Upper lobe of left lung (tissue), 6 donors: ENCODE measurements around the gene GPR158. TPM values are rescaled to one million over a fixed set of nuclear protein-coding genes. Genes with fewer than 3 reads are reported as not detected.
"Not testable (repeated sequence)": the region's sequence is repeated elsewhere in the genome, so short reads cannot be mapped to it uniquely, and the experiment has no call there.

Experiments used
- ATAC-seq, 2 donors: fragments of 200-7000 bp; cut with Tn5 transposase; one replicate each; pipeline ENCODE4 v1.9.1; 2022; ENCODE audit warnings: mild to moderate bottlenecking in 2 of 2, moderate library complexity in 2 of 2; ENCODE audit not compliant: low FRiP score in 2 of 2
- DNase-seq, 2 donors: peaks; one replicate each; pipeline ENCODE4 v3.0.0-alpha.2; 2019 to 2020
- H3K27ac ChIP-seq, 4 donors: fragments of 200-600 bp; sonication (generic); one replicate each; pipeline ENCODE4 v1.5.1; 2016 to 2019
- H3K27me3 ChIP-seq, 4 donors: fragments of 200-600 bp; sonication (generic); one replicate each; pipeline ENCODE4 v1.5.1; 2017 to 2019
- H3K36me3 ChIP-seq, 4 donors: fragments of 200-600 bp; sonication (generic); one replicate each; pipeline ENCODE4 v1.5.1; 2016 to 2019
- H3K4me1 ChIP-seq, 4 donors: fragments of 200-600 bp; sonication (generic); one replicate each; pipeline ENCODE4 v1.5.1; 2018 to 2019
- H3K4me3 ChIP-seq, 4 donors: fragments of 200-600 bp; sonication (generic); one replicate each; pipeline ENCODE4 v1.5.1; 2017 to 2019; ENCODE audit warnings: mild to moderate bottlenecking in 2 of 4, moderate library complexity in 1 of 4
- H3K9me3 ChIP-seq, 4 donors: fragments of 200-600 bp; sonication (generic); one replicate each; pipeline ENCODE4 v1.5.1; 2018 to 2019
- CTCF ChIP-seq, 6 experiments: fragments of 450-650 bp in 4 of 6; fragments of 200-600 bp in 2 of 6; sonication (generic) in 2 of 6; IDR thresholded peaks; one replicate each; pipeline ENCODE4 v1.5.1; 2016 to 2019; ENCODE audit warnings: antibody characterized with exemption in 6 of 6
- EP300 ChIP-seq, 4 donors: sonication (generic); formaldehyde crosslinking; IDR thresholded peaks; one replicate each; pipeline ENCODE4 v1.5.1; 2017; ENCODE audit warnings: antibody characterized with exemption in 4 of 4, control low read depth in 2 of 4
- POLR2A ChIP-seq, 4 donors: fragments of 450-650 bp; IDR thresholded peaks; one replicate each; pipeline ENCODE4 v1.5.1; 2016 to 2017; ENCODE audit warnings: antibody characterized with exemption in 4 of 4, mild to moderate bottlenecking in 2 of 4
- POLR2AphosphoS5 ChIP-seq, 2 donors: sonication (generic); formaldehyde crosslinking; IDR thresholded peaks; one replicate each; pipeline ENCODE4 v1.5.1; 2017; ENCODE audit warnings: antibody characterized with exemption in 2 of 2
- WGBS, 2 donors: methylation state at CpG; one replicate each; pipeline ENCODE4 v1.1.5; 2017 to 2018; 5-methylcytosine and 5-hydroxymethylcytosine counted together
- total RNA-seq, 6 donors: library from RNA; depleted of rRNA in 4 of 6; stranded (reverse); fragments of >200 nt in 4 of 6; gene quantifications; one replicate each; pipeline versions ENCODE4 v1.1.0 to v1.2.1, GENCODE V29; 2016 to 2021
- donor health status: DM: no; HTN: no; CAD: no; lungs with moderate emphysema.
- donor health status: DM: no; HTN: yes; CAD: no; lungs with severe emphysema.

The GPR158 gene
- total RNA-seq, 6 donors from 2014 or later, result 0.03 to 0.09 TPM; not detected in 4

- WGBS, 2 donors, result 74% methylated on average over 3 of the region's 3 CpGs
- no peak for ATAC-seq
- TF ChIP-seq CTCF (IDR thresholded peaks at IDR 0.05) (no peak), POLR2A (IDR thresholded peaks at IDR 0.05) (no peak), POLR2AphosphoS5 (IDR thresholded peaks at IDR 0.05) (no peak)
- H3K27me3 ChIP-seq, result no peaks in the 10 kb centered on the region
- no peak overlapping the region for H3K27ac ChIP-seq
- no peaks in the 10 kb centered on the region for H3K36me3 ChIP-seq
- DNase-seq, result no peak
- H3K4me3 ChIP-seq, result no peak overlapping the region
- H3K9me3 ChIP-seq, result no peaks in the 10 kb centered on the region
- H3K4me1 ChIP-seq, result no peaks in the 10 kb centered on the region
These were observed 17.2 kb upstream of the GPR158 start for GRCh38 chr10:25157650-25158049.

- no peak for DNase-seq
- H3K9me3 ChIP-seq, result no peaks in the 10 kb centered on the region
- no peaks in the 10 kb centered on the region for H3K36me3 ChIP-seq
- ATAC-seq, result no peak
- H3K27ac ChIP-seq, result no peak overlapping the region
- H3K27me3 ChIP-seq, result no peaks in the 10 kb centered on the region
- TF ChIP-seq CTCF (IDR thresholded peaks at IDR 0.05), result no peak
- WGBS, 2 donors, result 83 to 86% methylated on average over 2 of the region's 2 CpGs
- H3K4me3 ChIP-seq, result no peak overlapping the region
- no peaks in the 10 kb centered on the region for H3K4me1 ChIP-seq
These were observed 15.2 kb upstream of the GPR158 start for GRCh38 chr10:25159591-25159990.

GRCh38 chr10:25162391-25162790 lies 12.4 kb upstream of the GPR158 start:
- WGBS, 2 donors, result 51 to 58% methylated on average over 2 of the region's 2 CpGs
- Histone ChIP-seq H3K27me3 (no peaks in the 10 kb centered on the region), H3K27ac (no peak overlapping the region), H3K4me1 (no peaks in the 10 kb centered on the region), H3K9me3 (no peaks in the 10 kb centered on the region), H3K4me3 (no peak overlapping the region), H3K36me3 (no peaks in the 10 kb centered on the region)
- ATAC-seq (no peak), DNase-seq (no peak)
- no peak for TF ChIP-seq POLR2AphosphoS5 (IDR thresholded peaks at IDR 0.05)
- no peak for TF ChIP-seq EP300 (IDR thresholded peaks at IDR 0.05)
- TF ChIP-seq CTCF (IDR thresholded peaks at IDR 0.05), result no peak
- no peak for TF ChIP-seq POLR2A (IDR thresholded peaks at IDR 0.05)

GRCh38 chr10:25163464-25163863 lies 11.3 kb upstream of the GPR158 start:
- not testable (repeated sequence) for DNase-seq, H3K9me3 ChIP-seq, H3K4me3 ChIP-seq, H3K27ac ChIP-seq, H3K27me3 ChIP-seq, H3K36me3 ChIP-seq, H3K4me1 ChIP-seq, ATAC-seq
- 86 to 95% methylated on average over 7 of the region's 7 CpGs for WGBS, 2 donors

GRCh38 chr10:25169740-25170139 lies 5.1 kb upstream of the GPR158 start:
- Histone ChIP-seq H3K36me3 (no peaks in the 10 kb centered on the region), H3K4me3 (no peak overlapping the region), H3K27ac (no peak overlapping the region), H3K9me3 (no peaks in the 10 kb centered on the region), H3K27me3 (peaks cover 0 to 7% (median 3%) of the 10 kb centered on the region in 4 donors), H3K4me1 (peaks cover 0 to 6% (median 3%) of the 10 kb centered on the region in 4 donors)
- ATAC-seq, result no peak
- DNase-seq, result no peak
- WGBS, 2 donors, result 73 to 80% methylated on average over 4 of the region's 4 CpGs
- TF ChIP-seq CTCF (IDR thresholded peaks at IDR 0.05) (no peak), EP300 (IDR thresholded peaks at IDR 0.05) (no peak), POLR2A (IDR thresholded peaks at IDR 0.05) (no peak), POLR2AphosphoS5 (IDR thresholded peaks at IDR 0.05) (no peak)
